Measurements from ENCODE around the gene STRIT1.
A peak's percentile ranks its signal among the peaks of the same experiment; 100 is the strongest.

STRIT1 gene

DNA sequence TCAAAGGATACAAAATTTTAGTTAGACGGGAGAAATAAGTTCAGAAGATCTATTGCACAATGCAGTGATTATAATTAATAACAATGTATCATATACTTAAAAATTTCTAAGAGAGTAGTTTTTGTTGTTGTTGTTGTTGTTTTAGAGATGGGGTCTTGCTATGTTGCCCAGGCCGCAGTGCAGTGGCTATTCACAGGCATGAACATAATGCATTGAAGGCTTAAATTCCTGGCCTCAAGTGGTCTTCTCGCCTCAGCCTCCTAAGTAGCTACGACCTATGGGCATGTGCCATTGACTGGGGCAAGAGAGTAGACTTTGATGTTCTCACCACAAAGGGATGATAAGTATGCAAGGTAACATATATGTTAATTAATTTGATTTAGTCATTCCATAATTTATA, 7.5 kb downstream of the STRIT1 start:
- Histone ChIP-seq H4K20me1 (ENCODE audit: insufficient read depth, low read length) (no peaks in the 10 kb centered on the region), H3K9ac (ENCODE audit: low read depth, low read length) (no peak overlapping the region), H3K27ac (ENCODE audit: low read length) (no peak overlapping the region), H3K27me3 (ENCODE audit: insufficient read depth, low read length, poor library complexity) (no peaks in the 10 kb centered on the region), H3K79me2 (ENCODE audit: insufficient read depth, low read length) (no peaks in the 10 kb centered on the region), H2AFZ (ENCODE audit: low read depth, low read length) (no peak overlapping the region), H3K4me1 (ENCODE audit: insufficient read depth, low read length) (peaks cover 16% of the 10 kb centered on the region), H3K4me3 (ENCODE audit: low read depth in 1 of 2, low read length in 2 of 2) (no peak overlapping the region), H3K36me3 (ENCODE audit: insufficient read depth, low read length) (no peaks in the 10 kb centered on the region), H3K4me2 (ENCODE audit: insufficient read depth, low read length) (no peak overlapping the region), H3K9me3 (ENCODE audit: insufficient read depth, low read length, severe bottlenecking) (no peaks in the 10 kb centered on the region)
- DNase-seq = no peak
- TF ChIP-seq EZH2 (IDR thresholded peaks at IDR 0.05; ENCODE audit: borderline replicate concordance, low read depth, low read length, severe bottlenecking) = no peak
- TF ChIP-seq, protein P1, sequence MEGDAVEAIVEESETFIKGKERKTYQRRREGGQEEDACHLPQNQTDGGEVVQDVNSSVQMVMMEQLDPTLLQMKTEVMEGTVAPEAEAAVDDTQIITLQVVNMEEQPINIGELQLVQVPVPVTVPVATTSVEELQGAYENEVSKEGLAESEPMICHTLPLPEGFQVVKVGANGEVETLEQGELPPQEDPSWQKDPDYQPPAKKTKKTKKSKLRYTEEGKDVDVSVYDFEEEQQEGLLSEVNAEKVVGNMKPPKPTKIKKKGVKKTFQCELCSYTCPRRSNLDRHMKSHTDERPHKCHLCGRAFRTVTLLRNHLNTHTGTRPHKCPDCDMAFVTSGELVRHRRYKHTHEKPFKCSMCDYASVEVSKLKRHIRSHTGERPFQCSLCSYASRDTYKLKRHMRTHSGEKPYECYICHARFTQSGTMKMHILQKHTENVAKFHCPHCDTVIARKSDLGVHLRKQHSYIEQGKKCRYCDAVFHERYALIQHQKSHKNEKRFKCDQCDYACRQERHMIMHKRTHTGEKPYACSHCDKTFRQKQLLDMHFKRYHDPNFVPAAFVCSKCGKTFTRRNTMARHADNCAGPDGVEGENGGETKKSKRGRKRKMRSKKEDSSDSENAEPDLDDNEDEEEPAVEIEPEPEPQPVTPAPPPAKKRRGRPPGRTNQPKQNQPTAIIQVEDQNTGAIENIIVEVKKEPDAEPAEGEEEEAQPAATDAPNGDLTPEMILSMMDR (IDR thresholded peaks at IDR 0.05; ENCODE audit: borderline replicate concordance, extremely low read depth, low read length, poor library complexity, severe bottlenecking) = no peak
- ATAC-seq (ENCODE audit: insufficient read depth, low read depth) = no peak

DNA sequence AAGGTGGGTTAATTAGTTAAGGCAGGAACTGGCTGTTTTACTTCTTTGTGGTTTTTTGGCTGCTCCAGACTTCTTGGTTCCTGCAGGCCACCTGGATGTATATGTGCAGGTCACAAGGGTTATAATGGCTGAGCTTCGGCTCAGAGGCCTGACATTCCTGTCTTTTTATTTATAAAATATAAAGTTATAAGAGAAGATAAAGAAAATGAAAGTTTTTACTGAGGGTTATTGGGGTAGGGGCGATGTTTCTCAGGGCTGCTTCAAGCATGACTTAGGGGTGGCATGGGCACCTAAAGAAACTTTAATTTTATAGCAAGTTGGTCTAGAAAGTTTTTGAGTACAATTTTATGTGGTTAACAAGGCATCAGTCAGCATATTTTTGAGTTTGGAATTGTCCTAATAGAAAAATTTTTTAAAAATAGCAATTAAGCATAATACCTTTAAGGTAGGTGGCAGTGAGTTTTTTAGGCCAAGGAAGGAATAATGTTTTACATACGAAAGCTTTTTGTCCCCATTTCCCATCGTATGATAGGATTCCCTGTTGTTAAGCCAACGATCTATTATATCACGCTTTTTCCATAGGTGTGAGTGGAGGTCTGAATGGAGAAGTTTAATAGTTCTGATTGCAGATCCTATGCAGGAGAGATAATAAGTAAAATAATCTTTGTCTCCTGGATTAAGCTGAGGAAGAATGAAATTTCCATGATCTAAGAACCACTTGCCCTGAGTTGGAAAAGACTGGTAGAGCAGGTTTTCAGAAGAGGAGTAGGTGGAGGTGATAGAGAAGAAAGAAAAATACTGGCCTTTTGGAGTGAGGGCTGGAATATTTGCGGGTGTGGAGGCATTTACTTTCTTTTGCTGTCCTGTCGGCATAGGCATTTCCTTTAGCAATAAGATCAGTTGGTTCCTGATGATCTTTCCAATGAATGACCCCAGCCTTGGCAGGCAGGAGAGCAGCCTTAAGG, 10.1 kb downstream of the STRIT1 start:
- no peaks in the 10 kb centered on the region for H3K9me3 ChIP-seq (ENCODE audit: insufficient read depth, low read length, severe bottlenecking)
- no peak overlapping the region for H3K4me3 ChIP-seq (ENCODE audit: low read depth in 1 of 2, low read length in 2 of 2)
- no peaks in the 10 kb centered on the region for H3K79me2 ChIP-seq (ENCODE audit: insufficient read depth, low read length)
- peaks cover 16% of the 10 kb centered on the region for H3K4me1 ChIP-seq (ENCODE audit: insufficient read depth, low read length)
- no peaks in the 10 kb centered on the region for H3K36me3 ChIP-seq (ENCODE audit: insufficient read depth, low read length)
- no peak overlapping the region for H3K9ac ChIP-seq (ENCODE audit: low read depth, low read length)
- peak overlapping the region; percentile 57 for H2AFZ ChIP-seq (ENCODE audit: low read depth, low read length)
- no peak overlapping the region for H3K4me2 ChIP-seq (ENCODE audit: insufficient read depth, low read length)
- H3K27me3 ChIP-seq (ENCODE audit: insufficient read depth, low read length, poor library complexity) = no peaks in the 10 kb centered on the region
- TF ChIP-seq, protein P1 (IDR thresholded peaks at IDR 0.05; ENCODE audit: borderline replicate concordance, extremely low read depth, low read length, poor library complexity, severe bottlenecking) = no peak
- no peak for TF ChIP-seq EZH2 (IDR thresholded peaks at IDR 0.05; ENCODE audit: borderline replicate concordance, low read depth, low read length, severe bottlenecking)
- H4K20me1 ChIP-seq (ENCODE audit: insufficient read depth, low read length) = no peaks in the 10 kb centered on the region
- ATAC-seq (ENCODE audit: insufficient read depth, low read depth) = no peak
- H3K27ac ChIP-seq (ENCODE audit: low read length) = peak overlapping the region; percentile 67; the same call in 1 of the 2 replicates
- DNase-seq = no peak

DNA sequence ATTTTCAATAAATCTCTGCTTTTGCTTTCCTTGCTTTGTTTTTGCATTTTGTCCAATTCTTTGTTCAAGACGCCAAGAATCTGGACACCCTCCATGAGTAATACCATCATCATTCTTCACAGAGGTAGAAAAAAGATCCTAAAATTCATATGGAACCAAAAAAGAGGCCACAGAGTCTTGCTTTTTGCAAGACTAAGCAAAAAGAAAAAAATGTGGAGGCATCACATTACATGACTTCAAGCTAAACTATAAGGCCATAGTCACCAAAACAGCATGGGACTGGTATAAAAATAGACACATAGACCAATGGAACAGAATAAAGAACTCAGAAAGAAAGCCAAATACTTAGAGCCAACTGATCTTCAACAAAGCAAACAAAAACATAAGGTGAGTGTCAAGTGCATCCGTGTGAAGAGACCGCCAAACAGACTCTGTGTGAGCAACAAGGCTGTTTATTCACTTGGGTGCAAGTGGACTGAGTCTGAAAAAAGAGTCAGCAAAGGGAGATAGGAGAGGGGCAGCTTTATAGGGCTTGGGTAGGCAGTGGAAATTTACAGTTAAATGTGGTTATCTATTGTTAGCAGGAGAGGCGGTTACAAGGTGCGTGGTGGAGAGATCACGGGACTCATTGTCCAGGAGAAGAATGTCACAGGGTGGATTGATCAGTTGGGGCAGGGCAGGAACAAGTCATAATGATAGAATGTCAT, 10.9 kb downstream of the STRIT1 start:
- Histone ChIP-seq H3K4me2 (ENCODE audit: insufficient read depth, low read length) (no peak overlapping the region), H3K9ac (ENCODE audit: low read depth, low read length) (no peak overlapping the region), H4K20me1 (ENCODE audit: insufficient read depth, low read length) (no peaks in the 10 kb centered on the region), H3K27me3 (ENCODE audit: insufficient read depth, low read length, poor library complexity) (no peaks in the 10 kb centered on the region), H3K79me2 (ENCODE audit: insufficient read depth, low read length) (no peaks in the 10 kb centered on the region), H3K27ac (ENCODE audit: low read length) (peak overlapping the region; percentile 67), H2AFZ (ENCODE audit: low read depth, low read length) (peak overlapping the region; percentile 57), H3K9me3 (ENCODE audit: insufficient read depth, low read length, severe bottlenecking) (no peaks in the 10 kb centered on the region), H3K4me1 (ENCODE audit: insufficient read depth, low read length) (peaks cover 16% of the 10 kb centered on the region), H3K4me3 (ENCODE audit: low read depth in 1 of 2, low read length in 2 of 2) (no peak overlapping the region), H3K36me3 (ENCODE audit: insufficient read depth, low read length) (no peaks in the 10 kb centered on the region)
- ATAC-seq (ENCODE audit: insufficient read depth, low read depth) (0 out of 3 replicates have a peak, but pooled peaks have one; percentile 33), DNase-seq (peak; percentile 7)
- TF ChIP-seq, protein P1 (IDR thresholded peaks at IDR 0.05; ENCODE audit: borderline replicate concordance, extremely low read depth, low read length, poor library complexity, severe bottlenecking) = no peak
- TF ChIP-seq EZH2 (IDR thresholded peaks at IDR 0.05; ENCODE audit: borderline replicate concordance, low read depth, low read length, severe bottlenecking) = no peak
